GM21528 (cell line): ENCODE results near the gene KCNK1.

Source experiments
- ATAC-seq: cut with Tn5 transposase; IDR thresholded peaks from one replicate; pipeline ENCODE4 v1.9.1; 2021; ENCODE audit warnings: mild to moderate bottlenecking, moderate library complexity; ENCODE audit not compliant: unreplicated experiment, low FRiP score

Gene KCNK1

DNA sequence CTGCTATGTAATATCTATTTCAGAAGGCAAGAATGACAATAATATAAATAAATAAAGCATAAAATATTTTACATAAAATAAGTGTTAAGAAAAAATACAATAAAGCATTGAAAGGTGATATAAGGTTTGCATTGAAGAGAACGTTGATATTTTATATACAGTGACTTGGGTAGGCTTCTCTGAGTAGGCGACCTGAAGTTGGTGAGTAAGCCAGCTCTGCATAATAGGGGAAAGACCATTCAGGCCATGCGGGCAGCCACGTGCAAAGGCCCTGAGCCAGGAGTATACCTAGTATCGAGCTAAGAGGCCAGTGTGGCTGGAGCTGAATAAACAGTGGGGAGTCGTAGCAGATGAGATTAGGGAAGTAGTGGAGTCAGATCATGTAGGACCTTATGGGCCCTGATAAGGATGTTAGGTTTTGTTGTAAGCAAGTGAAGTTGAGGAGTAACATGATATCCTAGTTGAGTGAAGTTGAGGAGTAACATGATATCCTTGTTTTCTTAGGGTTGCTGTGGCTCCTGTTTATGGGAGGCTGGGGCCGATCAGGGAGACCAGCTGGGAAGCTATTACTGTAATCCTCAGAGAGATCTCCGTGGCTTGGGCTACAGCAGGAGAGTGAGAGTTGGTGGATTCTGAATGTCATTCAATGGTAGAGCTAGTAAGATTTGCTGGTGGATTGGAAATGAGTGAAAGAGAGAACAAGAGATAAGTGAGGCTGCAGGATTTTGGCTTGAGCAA, 22.0 kb downstream of the KCNK1 start:
- no peak for ATAC-seq

DNA sequence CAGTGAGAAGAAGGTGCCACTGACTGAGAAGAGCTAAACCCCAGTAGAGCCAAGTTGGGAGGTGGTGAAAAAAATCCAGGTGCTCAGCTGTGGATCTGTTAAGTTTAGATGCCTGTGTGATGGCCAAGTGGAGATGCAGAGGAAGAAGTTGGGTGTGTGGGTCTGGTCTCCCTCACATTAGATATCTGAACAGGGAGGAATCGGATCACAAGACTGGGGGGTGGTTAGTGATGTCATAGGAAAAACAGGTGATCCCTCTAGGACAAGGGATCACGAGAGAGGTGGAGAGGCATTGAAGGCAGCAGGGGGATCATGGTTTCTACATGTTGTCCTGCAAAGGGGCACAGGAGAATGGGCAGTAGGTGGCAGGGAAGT, 22.6 kb downstream of the KCNK1 start:
- no peak for ATAC-seq

DNA sequence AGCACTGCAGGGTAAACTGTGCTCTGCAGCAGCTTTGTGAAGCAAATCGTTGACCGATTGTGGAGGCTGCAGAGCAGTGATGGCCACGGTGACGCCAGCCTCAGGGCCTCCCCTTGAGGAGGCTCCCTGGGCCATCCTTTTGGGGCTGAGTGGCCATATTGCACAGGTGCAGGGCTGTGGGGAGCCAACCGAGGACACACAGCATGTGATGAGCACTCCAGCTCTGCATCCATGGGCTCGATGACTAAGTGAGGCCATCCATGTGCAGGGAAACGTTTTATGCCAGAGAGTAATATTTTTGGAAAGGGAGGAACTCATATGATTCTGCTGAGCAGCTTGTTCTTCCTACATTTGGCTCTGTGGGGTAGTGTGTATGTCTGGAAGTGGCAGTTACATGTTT, 24.6 kb downstream of the KCNK1 start:
- no peak for ATAC-seq

DNA sequence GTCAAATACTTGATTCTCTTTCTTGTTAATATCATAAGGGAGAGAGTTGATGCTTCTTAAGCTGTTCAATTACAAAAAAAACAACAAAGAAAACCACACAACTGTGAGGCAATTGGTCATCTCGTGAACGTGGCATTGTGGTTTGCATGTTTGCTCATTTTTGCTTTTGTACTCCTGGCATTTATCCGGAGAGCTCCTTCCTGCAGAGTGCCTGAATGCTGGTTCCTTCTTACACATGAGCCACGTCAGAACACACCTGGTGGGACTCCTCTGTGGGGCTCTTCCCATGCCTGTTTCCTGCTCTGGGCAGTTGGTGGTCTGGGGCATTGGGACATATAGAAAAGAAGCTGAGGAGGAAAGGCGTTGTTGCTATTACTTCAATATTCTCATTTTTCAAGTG, 25.7 kb downstream of the KCNK1 start:
- no peak for ATAC-seq

DNA sequence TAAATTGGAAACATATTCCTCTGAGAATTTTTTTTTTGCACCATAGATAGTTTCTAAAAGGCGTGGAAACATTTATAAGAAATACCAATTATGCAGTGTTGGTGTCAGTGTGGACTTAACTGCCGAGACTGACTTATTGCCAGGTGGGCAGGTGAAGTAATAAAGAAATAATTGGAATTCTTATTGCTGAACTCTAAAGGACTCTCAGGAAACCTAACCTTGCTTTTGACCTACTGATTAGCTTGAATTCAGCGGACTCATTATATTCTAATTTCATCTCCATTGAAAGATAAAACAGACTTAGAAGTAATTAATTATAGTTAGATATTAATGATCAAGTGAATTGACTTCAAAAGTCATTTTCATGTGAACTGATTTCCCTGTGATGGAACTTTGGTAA, 26.3 kb downstream of the KCNK1 start:
- no peak for ATAC-seq

DNA sequence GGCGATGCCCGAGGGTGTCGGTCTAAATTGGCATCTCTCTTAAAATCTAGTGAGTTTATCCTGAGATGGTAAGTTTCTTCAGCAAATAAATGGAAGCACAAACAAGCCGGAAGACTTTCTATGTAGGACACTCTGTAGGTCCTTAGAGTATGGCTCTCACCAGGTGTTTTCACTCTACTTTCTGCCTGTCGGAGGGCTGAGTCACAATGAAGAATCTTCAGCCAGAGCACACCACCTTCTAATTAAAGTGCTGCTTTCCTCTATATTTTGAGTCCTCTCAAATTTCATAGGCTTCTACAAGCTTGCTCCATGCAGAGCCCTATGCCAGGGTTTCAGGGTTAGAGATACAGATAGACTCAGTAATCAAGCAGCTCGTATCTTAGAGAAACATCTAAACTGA, 27.1 kb downstream of the KCNK1 start:
- no peak for ATAC-seq

DNA sequence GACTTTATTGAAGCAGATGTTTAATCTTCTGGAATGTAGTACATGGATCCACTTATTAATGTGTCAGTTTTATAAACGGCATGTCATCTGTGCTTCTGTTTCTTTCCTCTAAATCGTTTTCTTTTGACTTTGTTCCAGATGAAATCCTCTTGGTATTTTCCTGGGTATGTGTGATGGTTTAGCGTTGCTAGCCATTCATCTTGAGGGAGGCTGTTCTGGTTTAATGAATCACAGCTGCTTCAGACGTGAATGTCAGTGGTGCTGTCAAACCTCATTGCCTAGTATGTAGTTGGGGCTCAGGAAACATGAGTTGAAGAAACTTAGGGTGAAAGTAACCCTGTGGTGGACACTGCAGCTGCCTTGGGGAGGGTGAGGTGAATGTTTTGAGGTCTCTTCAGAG, 33.2 kb downstream of the KCNK1 start:
- ATAC-seq: no peak

DNA sequence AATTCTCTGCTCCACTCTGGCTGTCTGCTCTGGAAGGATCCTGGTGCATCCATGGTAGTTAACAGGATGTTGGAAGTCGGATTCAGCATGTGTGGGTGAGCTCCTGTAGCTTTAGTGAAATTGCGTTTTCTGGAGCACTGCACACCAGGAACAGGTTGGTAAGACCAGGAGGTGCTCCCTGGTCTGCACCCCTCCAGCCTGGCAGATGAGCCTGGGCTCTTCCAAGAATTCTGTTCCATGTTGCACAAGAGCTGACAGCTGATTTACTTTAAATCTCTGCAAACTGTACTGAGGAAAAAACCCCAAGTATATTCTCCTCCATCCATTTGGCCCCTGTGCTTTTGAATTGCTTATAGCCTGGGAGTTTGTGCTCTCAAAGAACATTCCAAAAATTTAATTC, 33.7 kb downstream of the KCNK1 start:
- ATAC-seq: no peak

DNA sequence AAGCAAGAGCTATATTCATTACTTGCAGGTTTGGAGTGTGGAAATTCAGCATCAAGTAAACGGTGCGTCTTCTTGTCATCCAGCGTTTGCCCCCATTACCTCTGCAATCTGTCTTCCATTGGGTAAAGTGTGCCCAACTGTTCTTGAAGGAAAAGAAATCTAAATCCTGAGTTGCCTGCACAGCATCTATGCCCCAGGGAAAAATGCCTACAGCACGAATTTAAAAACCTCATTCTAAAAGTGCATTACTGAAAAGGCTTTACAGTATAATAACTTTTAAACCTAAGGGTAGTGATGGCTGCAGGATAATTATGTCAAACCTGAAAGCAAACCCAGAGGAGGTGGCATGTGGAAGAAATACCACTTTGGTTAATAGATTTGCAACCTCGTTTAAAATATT, 37.2 kb downstream of the KCNK1 start:
- no peak for ATAC-seq

DNA sequence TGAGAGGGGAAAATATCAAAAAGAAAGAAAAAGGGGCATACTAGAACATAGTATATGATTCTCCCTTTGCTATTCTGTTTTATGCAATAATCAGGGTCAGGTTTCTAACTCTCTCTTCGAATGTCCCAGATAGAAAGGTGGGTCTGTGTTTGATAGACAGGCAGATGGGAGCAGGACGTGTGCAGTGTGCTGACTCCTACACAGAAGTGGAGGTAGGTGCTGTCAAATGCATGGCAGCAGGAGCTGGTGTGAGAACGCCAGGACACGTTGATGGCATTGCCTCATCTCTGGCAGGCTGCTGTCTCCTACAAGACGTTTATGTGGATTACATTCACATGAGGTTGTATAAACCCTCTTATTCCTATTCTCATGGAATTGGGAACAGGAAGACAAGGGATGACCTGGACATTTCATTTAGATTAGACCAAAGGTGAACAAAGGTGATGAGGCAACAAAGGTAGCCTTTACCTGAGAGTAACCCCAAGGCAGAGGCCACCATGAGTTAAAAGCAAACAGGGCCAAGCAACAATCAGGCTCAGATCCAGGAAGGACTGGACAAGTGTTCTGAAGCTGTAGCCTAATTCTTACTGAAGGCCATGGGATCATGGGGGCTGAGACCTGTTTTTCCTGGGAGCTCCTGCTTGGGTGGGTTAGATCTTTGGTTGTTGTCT, 37.8 kb downstream of the KCNK1 start:
- ATAC-seq: no peak

DNA sequence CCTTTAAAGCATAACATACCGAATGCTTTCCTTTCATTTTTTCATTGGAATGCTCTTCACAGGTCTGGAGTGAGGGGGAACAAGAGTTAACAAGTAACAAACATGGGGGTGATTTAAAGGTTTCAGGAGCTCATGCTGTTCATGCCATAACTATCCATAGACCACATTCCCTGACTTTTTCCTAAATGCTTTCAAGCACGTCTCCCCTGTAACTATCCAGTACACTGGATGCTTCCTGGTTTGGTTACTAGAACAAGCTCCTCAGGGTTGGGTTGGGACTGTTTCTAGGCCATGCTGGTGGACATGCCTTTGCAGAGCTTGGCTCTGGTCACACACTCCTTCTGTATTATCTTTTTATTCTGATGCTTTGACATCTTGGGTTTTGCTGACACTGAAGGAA, 38.6 kb downstream of the KCNK1 start:
- no peak for ATAC-seq

DNA sequence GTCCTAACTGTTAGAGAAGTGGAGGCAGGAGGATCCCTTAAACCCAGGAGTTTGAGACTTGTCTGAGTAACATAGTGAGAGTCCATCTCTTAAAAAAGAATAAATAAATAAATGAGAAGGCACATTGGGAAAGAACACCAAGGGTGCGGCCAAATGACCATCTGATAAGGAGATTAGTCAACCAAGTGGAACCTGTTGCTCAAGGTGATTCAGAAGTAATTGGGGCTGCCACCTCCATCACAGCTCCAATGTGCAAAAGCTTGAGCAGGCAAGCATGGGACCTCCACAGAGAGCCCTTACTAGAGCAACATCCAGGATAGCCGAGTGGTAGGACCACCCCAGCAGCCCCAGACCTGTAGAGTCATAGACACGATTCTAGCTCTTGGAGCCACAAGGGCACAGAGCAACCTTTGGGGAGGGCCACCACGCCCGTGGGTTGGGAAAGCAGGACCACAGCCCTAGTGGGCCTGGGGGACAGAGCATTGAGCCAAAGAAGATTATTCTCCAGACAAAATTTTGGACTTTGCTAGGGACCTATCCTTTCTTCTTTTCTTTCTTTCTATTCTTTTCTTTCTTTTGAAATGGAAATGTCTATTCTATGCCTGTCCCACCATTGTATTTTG, 40.9 kb downstream of the KCNK1 start:
- no peak for ATAC-seq

DNA sequence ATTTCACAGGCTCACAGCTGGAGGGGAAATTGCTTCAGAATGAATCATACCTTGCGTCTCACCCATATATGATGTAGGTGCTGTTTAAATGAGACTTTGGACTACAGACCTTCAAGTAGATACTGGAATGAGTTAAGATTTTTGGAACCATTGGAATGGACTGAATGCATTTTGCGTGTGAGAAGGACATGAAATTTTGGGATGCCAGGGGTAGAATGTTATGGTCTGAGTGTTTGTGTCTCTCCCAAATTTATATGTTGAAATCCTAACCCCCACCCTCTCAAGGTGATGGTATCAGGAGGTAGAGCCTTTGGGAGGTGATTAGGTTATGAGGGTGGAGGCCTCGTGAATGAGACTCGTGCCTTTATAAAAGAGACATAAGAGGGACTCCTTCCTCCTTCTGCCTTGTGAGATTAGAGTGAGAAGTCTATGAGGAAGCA, 41.4 kb downstream of the KCNK1 start:
- ATAC-seq: no peak

DNA sequence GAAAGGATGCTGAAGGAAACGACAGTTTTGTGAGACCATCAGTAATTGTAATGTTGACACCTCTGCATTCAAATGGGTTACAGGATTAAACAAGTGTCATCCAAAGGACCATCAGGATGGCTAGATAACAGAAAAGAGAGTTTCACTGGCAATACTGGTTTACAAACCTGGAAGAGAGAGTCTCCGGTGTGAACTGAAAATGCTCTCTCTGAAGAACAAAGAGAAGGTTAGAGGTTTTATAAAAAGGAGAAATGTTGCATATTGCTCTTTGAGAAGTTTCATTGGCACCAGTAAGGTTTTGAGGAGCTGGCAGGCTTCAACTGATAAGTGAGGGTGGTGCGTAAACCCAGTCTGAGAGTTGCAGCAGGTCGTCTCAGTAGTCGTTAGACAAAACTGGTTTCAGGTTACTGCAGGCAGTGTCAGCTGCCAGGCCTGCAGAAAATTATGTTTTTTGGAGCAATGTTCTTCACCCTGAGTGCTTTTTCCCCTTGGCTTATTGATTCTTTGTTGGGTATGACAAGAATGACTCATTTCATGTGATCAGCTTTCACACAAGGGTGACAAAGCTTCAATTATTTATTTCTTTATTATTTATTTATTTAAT, 42.2 kb downstream of the KCNK1 start:
- ATAC-seq: no peak

DNA sequence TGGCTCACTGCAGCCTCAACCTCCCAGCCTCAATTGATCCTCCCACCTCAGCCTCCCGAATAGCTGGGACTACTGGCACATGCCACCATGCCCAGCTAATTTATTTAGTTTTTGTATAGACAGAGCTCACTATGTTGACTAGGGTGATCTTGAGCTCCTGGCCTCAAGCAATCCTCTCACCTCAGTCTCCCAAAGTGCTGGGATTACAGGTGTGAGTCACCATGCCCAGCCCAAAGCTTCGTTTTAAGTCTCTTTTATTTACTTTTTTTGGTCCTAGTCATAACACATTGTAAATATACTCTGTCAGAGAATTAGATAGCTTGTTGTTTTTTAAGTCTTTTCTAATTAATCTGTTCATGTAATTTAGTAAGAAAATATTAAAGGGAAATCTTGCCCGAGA, 42.8 kb downstream of the KCNK1 start:
- no peak for ATAC-seq

DNA sequence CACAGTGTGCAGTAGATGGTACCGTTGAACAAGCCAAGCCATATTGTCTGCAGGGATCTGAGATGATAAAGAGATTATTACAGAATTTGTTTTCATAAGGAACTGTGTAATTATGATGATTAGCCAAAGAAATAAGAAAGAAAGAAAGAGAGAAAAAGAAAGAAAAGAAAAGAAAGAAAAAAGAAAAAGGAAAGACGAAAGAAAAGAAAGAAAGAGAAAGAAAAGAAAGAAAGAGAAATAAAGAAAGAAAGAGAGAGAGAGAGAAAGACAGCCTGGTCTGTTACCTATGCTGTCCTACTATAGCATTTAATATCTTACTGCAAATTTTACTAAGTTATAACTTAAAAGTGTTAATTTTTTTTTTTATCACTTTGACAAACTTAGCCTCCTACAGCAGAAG, 43.6 kb downstream of the KCNK1 start:
- no peak for ATAC-seq

DNA sequence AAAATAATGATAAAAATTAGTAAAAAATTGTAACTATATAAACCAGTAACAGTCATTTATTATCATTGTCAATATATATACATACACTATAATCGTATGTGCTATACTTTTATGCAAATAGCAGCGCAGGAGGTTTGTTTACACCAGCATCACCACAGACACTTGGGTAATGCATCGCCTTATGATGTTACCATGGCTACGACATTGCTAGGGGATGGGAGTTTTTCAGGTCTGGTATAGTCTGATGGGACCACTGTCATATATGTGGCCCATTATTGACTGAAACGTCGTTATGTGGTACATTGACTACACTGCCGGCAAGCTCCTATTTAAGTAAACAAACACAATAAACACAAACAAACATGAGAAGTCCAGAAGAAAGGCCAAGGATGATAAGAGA, 45.6 kb downstream of the KCNK1 start:
- ATAC-seq: no peak

DNA sequence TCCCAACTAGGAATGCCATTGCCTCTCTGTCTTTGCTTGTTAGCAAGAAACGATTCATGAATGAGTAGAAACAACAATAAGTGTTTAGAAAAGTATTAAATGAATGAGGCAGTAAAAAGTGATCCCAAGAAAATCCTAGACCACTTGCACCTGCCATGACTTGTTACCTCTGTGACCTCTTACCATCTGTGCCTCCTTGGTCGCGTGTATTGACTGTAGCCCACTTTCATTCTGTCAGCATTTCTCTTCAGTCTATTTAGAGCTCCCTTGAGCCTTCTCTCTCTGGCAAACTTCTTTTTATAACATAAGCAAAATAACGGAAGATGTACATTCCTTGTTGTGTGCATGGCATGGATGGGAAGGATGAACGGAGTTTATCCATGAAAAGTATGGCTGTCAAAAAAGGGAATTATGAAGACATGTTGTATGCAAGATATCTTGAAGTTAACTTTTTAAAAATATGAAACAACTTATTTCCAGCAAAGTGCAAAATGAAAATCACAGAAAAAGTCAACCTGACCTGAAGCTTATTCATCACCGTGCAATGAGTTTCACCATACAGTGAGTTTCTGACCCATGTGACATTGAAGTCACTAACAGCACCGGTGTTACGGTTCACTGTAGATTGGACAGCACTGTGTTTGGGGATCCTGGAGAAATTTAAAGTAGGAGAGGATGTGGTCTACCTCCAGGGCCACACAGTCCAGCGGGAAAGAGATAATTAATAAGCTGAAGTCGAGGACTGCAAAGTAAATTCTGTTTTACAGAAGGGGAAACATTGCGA, 47.7 kb downstream of the KCNK1 start:
- no peak for ATAC-seq

DNA sequence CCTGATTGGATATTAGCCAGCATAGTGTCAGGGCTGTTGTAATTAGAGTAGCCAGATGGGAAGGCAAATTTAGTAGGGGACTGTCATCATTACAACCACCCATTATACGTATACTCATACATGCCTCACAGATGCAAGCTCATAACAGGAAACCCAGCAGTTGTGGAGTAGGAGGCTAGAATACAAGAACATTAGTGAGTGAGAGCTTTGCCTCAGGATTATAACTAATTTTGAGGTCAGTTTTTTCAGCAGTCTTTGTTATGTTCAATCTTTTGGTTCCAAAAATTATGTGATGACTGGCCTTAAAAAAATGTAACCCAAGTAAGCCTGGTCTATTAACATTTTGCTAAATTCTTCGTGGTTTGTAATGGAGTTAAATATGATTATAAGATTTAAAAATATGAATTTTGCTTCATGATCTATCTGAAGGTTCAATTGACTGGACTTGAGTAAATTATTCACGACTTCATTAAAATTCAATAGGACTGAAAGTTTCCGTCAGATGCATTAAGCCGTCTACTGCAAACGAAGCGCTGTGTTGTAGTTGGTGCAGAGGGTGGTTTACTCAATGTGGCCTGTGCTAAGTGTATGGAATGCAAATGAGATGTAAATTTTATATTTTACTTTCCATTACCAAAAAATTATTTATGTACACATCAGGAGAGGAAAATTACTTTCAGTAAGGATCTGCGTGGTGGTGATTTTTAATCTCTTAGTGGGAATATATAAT, 48.8 kb downstream of the KCNK1 start:
- no peak for ATAC-seq

DNA sequence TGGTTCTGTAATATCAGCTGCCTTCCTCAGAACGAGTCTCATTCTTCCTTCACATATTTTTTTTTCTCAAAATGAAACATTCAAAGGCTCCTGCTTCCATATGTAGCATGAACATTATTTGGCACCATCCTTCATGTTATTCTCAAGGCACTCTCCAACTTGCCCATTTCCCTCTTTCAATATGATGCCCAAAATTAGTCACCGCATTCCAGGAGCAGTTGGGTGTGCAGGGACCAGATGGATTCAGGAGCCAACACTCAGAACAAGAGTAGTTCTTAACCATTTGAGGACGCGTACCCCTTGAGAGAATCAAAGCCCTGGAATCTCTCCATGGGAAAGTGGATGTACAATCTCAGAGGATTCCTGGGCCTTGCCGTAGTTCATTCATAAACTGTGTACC, 50.3 kb downstream of the KCNK1 start:
- ATAC-seq: no peak
